ENCODE results near the gene AGAP2.

DNA sequence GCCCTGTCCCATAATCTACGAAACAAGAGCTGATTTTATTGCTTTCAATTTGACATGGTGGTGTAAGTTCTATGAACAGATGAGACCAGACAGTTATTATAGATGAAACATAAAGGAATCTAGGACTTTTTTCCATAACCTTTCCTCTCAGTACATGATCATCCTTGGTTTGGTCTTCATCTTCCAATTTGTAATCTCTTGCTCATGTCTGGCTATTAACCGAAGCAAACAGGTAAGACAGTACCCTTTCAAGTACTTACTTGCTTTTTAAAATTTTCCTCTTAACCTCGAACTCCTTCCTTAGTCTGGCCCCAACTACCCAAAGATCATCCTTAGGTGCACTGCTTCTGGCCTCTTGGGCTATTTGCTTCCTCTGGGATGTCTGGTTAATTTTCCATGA lies 7.5 kb upstream of the AGAP2 start:
- TF ChIP-seq, protein P1, sequence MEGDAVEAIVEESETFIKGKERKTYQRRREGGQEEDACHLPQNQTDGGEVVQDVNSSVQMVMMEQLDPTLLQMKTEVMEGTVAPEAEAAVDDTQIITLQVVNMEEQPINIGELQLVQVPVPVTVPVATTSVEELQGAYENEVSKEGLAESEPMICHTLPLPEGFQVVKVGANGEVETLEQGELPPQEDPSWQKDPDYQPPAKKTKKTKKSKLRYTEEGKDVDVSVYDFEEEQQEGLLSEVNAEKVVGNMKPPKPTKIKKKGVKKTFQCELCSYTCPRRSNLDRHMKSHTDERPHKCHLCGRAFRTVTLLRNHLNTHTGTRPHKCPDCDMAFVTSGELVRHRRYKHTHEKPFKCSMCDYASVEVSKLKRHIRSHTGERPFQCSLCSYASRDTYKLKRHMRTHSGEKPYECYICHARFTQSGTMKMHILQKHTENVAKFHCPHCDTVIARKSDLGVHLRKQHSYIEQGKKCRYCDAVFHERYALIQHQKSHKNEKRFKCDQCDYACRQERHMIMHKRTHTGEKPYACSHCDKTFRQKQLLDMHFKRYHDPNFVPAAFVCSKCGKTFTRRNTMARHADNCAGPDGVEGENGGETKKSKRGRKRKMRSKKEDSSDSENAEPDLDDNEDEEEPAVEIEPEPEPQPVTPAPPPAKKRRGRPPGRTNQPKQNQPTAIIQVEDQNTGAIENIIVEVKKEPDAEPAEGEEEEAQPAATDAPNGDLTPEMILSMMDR (IDR thresholded peaks at IDR 0.05), result no peak
- TF ChIP-seq EZH2 (IDR thresholded peaks at IDR 0.05) (no peak), EZH2phosphoT487 (IDR thresholded peaks at IDR 0.05) (no peak)

Data from neural progenitor cell (in vitro differentiated cells).